ENCODE measurements around the gene CRAT. TPM values are rescaled to one million over a fixed set of nuclear protein-coding genes. Genes with fewer than 3 reads are reported as not detected.

Gene CRAT
- total RNA-seq, 2 experiments from 2014 or later, result 1.8 to 6.5 TPM

DNA sequence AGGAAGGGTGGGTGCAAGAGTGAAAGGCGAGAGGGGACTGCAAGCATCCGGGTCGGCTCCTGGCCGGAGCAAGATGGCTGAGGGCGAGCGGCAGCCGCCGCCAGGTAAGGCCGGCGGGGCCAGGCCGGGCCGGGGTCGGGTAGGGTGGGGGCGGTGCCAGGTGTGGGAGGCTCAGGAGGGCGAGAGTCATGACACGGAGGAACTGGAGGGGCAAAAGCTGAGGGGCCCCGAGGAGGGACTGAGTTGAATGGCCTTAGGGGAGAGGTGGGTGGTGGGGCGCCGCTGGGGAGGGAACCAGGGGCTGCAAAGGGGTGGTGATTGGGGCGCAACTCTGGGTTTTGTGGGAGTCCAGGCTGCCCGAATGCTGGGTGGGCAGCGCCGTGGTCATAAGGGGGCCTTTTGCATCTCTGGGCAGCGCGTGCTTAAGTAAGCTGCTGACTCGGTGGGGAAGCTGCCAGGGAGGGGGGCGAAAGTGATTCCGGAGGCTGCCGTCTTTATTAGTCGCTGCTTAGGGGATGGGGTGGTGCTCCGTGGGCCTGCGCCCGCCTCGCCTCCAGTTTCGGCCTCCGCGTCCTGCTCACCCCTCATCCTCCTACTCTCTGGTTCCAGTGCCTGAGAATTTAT is 1.0 kb upstream of the CRAT start:
- Histone ChIP-seq H3K27ac (ENCODE audit: low read depth, low read length, poor library complexity, severe bottlenecking) (peak overlapping the region; percentile 90), H3K36me3 (ENCODE audit: insufficient read depth, low read length) (no peaks in the 10 kb centered on the region), H3K79me2 (ENCODE audit: insufficient read depth, low read depth, low read length) (peaks cover 39% of the 10 kb centered on the region), H4K20me1 (ENCODE audit: insufficient read depth, low read length) (no peaks in the 10 kb centered on the region), H3K9me3 (ENCODE audit: low read length) (no peaks in the 10 kb centered on the region), H3K4me1 (ENCODE audit: insufficient read depth, low read length, poor library complexity, severe bottlenecking) (peaks cover 34% of the 10 kb centered on the region), H3K9me2 (ENCODE audit: insufficient read depth, low read length) (no peaks in the 10 kb centered on the region), H3K4me2 (ENCODE audit: low read length) (peak overlapping the region; percentile 100), H3K4me3 (ENCODE audit: low read depth, low read length, poor library complexity, severe bottlenecking) (peak overlapping the region; percentile 89), H2AFZ (ENCODE audit: low read length) (peak overlapping the region; percentile 62)
- DNase-seq (ENCODE audit: low spot score), result peak; percentile 59
- no TSS peak for BruUV-seq (replicated peaks)
- ChIA-PET CTCF (ENCODE audit: unreplicated experiment) (interaction anchor here (1.1 kb wide), 1 partner anchor 20 kb away, joined by 4 read pairs; no protein-coding TSS in a partner anchor), POLR2A (interaction anchor here (0.7 to 1.9 kb wide), 3 partner anchors 14 to 46 kb away, joined by 3 to 7 read pairs (median 6); partner anchors contain the start of gene DOLPP1)
- TF ChIP-seq, protein P1, sequence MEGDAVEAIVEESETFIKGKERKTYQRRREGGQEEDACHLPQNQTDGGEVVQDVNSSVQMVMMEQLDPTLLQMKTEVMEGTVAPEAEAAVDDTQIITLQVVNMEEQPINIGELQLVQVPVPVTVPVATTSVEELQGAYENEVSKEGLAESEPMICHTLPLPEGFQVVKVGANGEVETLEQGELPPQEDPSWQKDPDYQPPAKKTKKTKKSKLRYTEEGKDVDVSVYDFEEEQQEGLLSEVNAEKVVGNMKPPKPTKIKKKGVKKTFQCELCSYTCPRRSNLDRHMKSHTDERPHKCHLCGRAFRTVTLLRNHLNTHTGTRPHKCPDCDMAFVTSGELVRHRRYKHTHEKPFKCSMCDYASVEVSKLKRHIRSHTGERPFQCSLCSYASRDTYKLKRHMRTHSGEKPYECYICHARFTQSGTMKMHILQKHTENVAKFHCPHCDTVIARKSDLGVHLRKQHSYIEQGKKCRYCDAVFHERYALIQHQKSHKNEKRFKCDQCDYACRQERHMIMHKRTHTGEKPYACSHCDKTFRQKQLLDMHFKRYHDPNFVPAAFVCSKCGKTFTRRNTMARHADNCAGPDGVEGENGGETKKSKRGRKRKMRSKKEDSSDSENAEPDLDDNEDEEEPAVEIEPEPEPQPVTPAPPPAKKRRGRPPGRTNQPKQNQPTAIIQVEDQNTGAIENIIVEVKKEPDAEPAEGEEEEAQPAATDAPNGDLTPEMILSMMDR (conservative IDR thresholded peaks at IDR 0.05; ENCODE audit: low read length), result no peak
- TF ChIP-seq EZH2phosphoT487 (IDR thresholded peaks at IDR 0.05; ENCODE audit: borderline replicate concordance, low read depth, low read length), result no peak
- intact Hi-C loops (cut with micrococcal nuclease; ENCODE audit: unreplicated experiment), result loop anchor here (2.0 kb wide), 1 partner anchor 31 kb away; the partner anchor contains the start of gene DOLPP1

DNA sequence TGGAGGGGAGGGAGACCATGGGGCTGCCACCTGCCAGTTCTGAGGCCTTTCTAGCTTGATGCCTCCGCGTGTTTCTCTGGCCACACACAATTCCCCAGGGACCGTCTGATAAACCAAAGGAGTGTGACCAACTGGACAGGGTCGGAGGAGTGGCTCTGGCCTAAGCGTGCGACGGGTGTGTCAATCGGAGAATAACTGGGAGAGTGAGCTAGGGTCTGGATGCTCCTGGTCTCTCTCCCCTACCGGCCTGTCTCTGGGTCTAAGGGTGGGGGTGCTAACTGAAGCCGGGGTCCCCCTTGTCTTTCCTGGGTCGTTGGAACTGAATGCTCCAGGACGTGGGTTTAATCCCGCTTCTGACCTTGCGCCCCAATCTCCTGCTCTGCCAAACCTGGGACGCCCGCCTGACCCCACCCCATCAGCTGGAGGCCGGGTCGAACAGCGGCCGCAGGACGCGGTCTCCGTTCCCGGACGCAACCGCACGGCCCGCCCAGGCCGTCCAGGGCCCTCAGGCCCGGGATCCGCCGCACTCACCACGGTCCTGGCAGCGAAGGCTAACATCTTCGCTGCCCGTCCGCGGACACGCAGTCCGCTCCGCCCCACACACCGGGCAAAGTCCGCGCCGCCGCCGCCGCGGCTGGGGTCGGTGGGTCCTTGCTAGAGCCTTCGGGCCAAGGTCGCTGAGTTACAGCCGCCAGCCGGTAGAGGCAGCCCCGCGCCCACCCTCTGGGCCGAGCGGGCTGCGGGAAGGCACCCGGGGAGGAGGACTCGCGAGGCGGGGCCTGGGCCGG is 447 bp downstream of the CRAT start:
- no TSS peak for BruUV-seq (replicated peaks)
- no peaks in the 10 kb centered on the region for H3K9me2 ChIP-seq (ENCODE audit: insufficient read depth, low read length)
- H3K9me3 ChIP-seq (ENCODE audit: low read length), result no peaks in the 10 kb centered on the region
- H3K4me1 ChIP-seq (ENCODE audit: insufficient read depth, low read length, poor library complexity, severe bottlenecking), result peaks cover 31% of the 10 kb centered on the region
- H4K20me1 ChIP-seq (ENCODE audit: insufficient read depth, low read length), result no peaks in the 10 kb centered on the region
- H2AFZ ChIP-seq (ENCODE audit: low read length), result peak overlapping the region; percentile 52
- ChIA-PET POLR2A (no interaction called here), CTCF (ENCODE audit: unreplicated experiment) (no interaction called here)
- H3K79me2 ChIP-seq (ENCODE audit: insufficient read depth, low read depth, low read length), result peaks cover 33% of the 10 kb centered on the region
- intact Hi-C loops (cut with micrococcal nuclease; ENCODE audit: unreplicated experiment), result loop anchor here (2.0 kb wide), 1 partner anchor 29 kb away; the partner anchor contains the start of gene DOLPP1
- DNase-seq (ENCODE audit: low spot score), result peak; percentile 16
- no peak overlapping the region for H3K27ac ChIP-seq (ENCODE audit: low read depth, low read length, poor library complexity, severe bottlenecking)
- peak overlapping the region; percentile 41; the same call in 1 of the 2 replicates for H3K4me2 ChIP-seq (ENCODE audit: low read length)
- H3K4me3 ChIP-seq (ENCODE audit: low read depth, low read length, poor library complexity, severe bottlenecking), result peak overlapping the region; percentile 89
- no peaks in the 10 kb centered on the region for H3K36me3 ChIP-seq (ENCODE audit: insufficient read depth, low read length)
- TF ChIP-seq, protein P1 (conservative IDR thresholded peaks at IDR 0.05; ENCODE audit: low read length), result no peak
- TF ChIP-seq EZH2phosphoT487 (IDR thresholded peaks at IDR 0.05; ENCODE audit: borderline replicate concordance, low read depth, low read length), result no peak

All from OCI-LY7 (cell line).